HepG2 (cell line): ENCODE data around the gene PPP1R9A. TPM values are rescaled to one million over a fixed set of nuclear protein-coding genes. Genes with fewer than 3 reads are reported as not detected.
A peak's percentile ranks its signal among the peaks of the same experiment; 100 is the strongest.

Experiments
- DMAP1 ChIP-seq: IDR thresholded peaks from 2 replicates; pipeline ENCODE4 v1.6.1; 2016
- GMEB1 ChIP-seq: sonication (generic); formaldehyde crosslinking; IDR thresholded peaks from 2 replicates; pipeline ENCODE4 v1.5.1; 2020; ENCODE audit warnings: missing genetic modification reagents, mild to moderate bottlenecking, borderline replicate concordance
- HCFC1 ChIP-seq: fragments of 150-350 bp; IDR thresholded peaks from 2 replicates; pipeline ENCODE4 v1.6.1; 2014; ENCODE audit warnings: low read depth, low read length
- KAT8 ChIP-seq: IDR thresholded peaks from 2 replicates; pipeline ENCODE4 v1.6.1; 2016; ENCODE audit warnings: missing genetic modification reagents, missing compliant biosample characterization
- MAFK ChIP-seq, 2 experiments: IDR thresholded peaks in 1 of 2; conservative IDR thresholded peaks in 1 of 2; 2 replicates each; pipeline ENCODE4 v1.6.1; 2011; ENCODE audit warnings: improper control_type of control experiment in 2 of 2, low read length in 2 of 2
- MTF1 ChIP-seq: sonication (generic); formaldehyde crosslinking; IDR thresholded peaks from 2 replicates; pipeline ENCODE4 v1.5.0; 2020; ENCODE audit warnings: missing genetic modification reagents
- MTF2 ChIP-seq: sonication (generic); formaldehyde crosslinking; IDR thresholded peaks from 2 replicates; pipeline ENCODE4 v1.5.0; 2020; ENCODE audit warnings: missing genetic modification reagents, borderline replicate concordance
- NBN ChIP-seq: fragments of 450-650 bp; conservative IDR thresholded peaks from 2 replicates; pipeline ENCODE4 v1.6.1; 2017
- NKX3-1 ChIP-seq: sonication (generic); formaldehyde crosslinking; IDR thresholded peaks from 2 replicates; pipeline ENCODE4 v1.5.0; 2020; ENCODE audit warnings: missing genetic modification reagents
- NPAS2 ChIP-seq: sonication (generic); formaldehyde crosslinking; IDR thresholded peaks from 2 replicates; pipeline ENCODE4 v1.8.0; 2022; ENCODE audit warnings: mild to moderate bottlenecking, missing genetic modification reagents, borderline replicate concordance
- PAF1 ChIP-seq: IDR thresholded peaks from 2 replicates; pipeline ENCODE4 v1.6.1; 2016; ENCODE audit warnings: missing genetic modification reagents, missing compliant biosample characterization
- RARG ChIP-seq: sonication (generic); formaldehyde crosslinking; IDR thresholded peaks from 2 replicates; pipeline ENCODE4 v1.4.0; 2020; ENCODE audit warnings: low read depth, mild to moderate bottlenecking, missing genetic modification reagents
- RNF219 ChIP-seq: sonication (generic); formaldehyde crosslinking; IDR thresholded peaks from 2 replicates; pipeline ENCODE4 v1.5.0; 2020; ENCODE audit warnings: mild to moderate bottlenecking, missing genetic modification reagents
- STAG1 ChIP-seq: sonication (generic); formaldehyde crosslinking; IDR thresholded peaks from 2 replicates; pipeline ENCODE4 v1.4.0; 2020; ENCODE audit warnings: missing genetic modification reagents
- TRAFD1 ChIP-seq: sonication (generic); formaldehyde crosslinking; IDR thresholded peaks from 2 replicates; pipeline ENCODE4 v1.5.1; 2020; ENCODE audit warnings: missing genetic modification reagents, mild to moderate bottlenecking, borderline replicate concordance
- ZFY ChIP-seq: sonication (generic); formaldehyde crosslinking; IDR thresholded peaks from 2 replicates; pipeline ENCODE4 v1.4.0; 2020; ENCODE audit warnings: missing genetic modification reagents
- ZNF253 ChIP-seq: sonication (generic); formaldehyde crosslinking; IDR thresholded peaks from 2 replicates; pipeline ENCODE4 v1.8.0; 2022; ENCODE audit warnings: mild to moderate bottlenecking, missing genetic modification reagents, borderline replicate concordance
- ZNF788 ChIP-seq: sonication (generic); formaldehyde crosslinking; IDR thresholded peaks from 2 replicates; pipeline ENCODE4 v1.5.0; 2020; ENCODE audit warnings: mild to moderate bottlenecking, missing genetic modification reagents, borderline replicate concordance
- ZSCAN31 ChIP-seq: sonication (generic); formaldehyde crosslinking; IDR thresholded peaks from 2 replicates; pipeline ENCODE4 v1.5.0; 2020; ENCODE audit warnings: low read depth, mild to moderate bottlenecking, missing genetic modification reagents
- polyA plus RNA-seq, 8 experiments: library from polyadenylated mRNA; depleted of rRNA in 3 of 8; stranded (reverse) in 7 of 8; unstranded in 1 of 8; fragments of >200 nt; fragmentation: Illumina TruSeq in 4 of 8; extraction: Trizol in 4 of 8; gene quantifications; 2 replicates each; pipeline versions ENCODE4 v1.2.1 to v1.2.3, GENCODE V29; 2011 to 2016; ENCODE audit warnings: low read depth in 4 of 8, missing spikeins in 1 of 8, mixed read lengths in 1 of 8; ENCODE audit not compliant: insufficient read depth in 1 of 8
- total RNA-seq, 5 experiments: library from RNA; depleted of rRNA; stranded (reverse); fragments of >200 nt; fragmentation: Illumina TruSeq; extraction: Trizol; gene quantifications; 2 replicates each; pipeline ENCODE4 v1.2.3, GENCODE V29; 2016; ENCODE audit warnings: low read depth in 1 of 5
- TF ChIP-seq, protein P1 (sequence below): fragments of 450-650 bp; IDR thresholded peaks from 2 replicates; pipeline ENCODE4 v1.6.1; 2016
- TF ChIP-seq, protein P2 (sequence below): sonication (generic); formaldehyde crosslinking; IDR thresholded peaks from 2 replicates; pipeline ENCODE4 v1.8.0; 2022; ENCODE audit warnings: mild to moderate bottlenecking, missing genetic modification reagents, borderline replicate concordance

The PPP1R9A gene
- total and polyA plus RNA-seq, 2 of the 13 experiments (the other 11 are each of a cell fraction or from before 2014, with no cell fraction given) = 11.4 to 31.9 TPM

DNA sequence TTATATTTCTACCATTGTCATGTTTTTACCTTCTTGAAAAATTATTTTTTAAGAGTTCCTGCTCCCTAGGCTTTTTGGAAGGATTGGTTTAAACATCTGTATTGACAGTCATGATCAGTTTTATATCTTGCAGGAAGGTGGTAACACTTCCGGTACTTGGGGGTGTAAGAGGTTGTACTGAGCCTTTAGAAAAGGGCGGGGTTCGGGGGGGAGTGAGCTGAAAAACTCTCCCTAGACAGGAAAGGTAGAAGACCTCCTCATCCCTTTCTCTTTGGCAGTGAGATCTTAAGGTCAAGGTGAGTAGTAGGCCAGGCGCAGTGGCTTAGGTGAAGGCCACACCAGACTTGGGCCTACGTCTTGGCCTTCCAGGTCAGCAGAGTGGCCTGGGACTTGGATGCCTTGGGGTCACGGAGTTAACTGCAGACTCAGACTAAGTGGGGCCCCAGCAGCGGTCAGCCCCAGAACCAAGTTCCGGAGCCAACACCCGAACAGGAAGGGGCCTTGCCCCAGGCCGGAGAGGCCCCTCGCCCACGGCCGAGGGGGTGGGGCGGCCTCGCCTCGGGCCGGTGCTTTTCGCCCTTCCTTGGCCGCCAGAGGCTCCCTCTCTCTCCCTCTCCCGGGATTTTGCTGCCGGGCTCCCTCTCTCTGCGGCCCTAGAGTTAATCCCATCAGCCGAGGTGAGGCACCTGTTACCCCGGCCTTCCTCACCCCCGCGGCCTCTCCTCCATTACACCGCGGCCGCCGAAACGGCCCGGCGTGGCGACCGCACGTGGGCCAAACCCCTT is at the start of gene PPP1R9A (continued):
- TF ChIP-seq TRAFD1 (CRISPR knock-in tag) (no peak), RNF219 (CRISPR knock-in tag) (peak; percentile 86; the same call in 1 of the 2 replicates), KAT8 (CRISPR knock-in tag) (peak; percentile 54), ZFY (CRISPR knock-in tag) (peak; percentile 96), MTF1 (CRISPR knock-in tag) (no peak), ZNF788 (CRISPR knock-in tag) (peak; percentile 45; the same call in 1 of the 2 replicates), ZNF253 (CRISPR knock-in tag) (0 out of 2 replicates have a peak, but pooled peaks have one; percentile 71), MAFK (conservative IDR thresholded peaks at IDR 0.05 in 1 of 2, IDR thresholded peaks at IDR 0.05 in 1 of 2; ENCODE audit: low read length in 2 of 2) (no peak), PAF1 (no peak), MTF2 (CRISPR knock-in tag) (peak; percentile 35; the same call in 1 of the 2 replicates), ZSCAN31 (0 out of 2 replicates have a peak, but pooled peaks have one; percentile 53), NKX3-1 (no peak), RARG (CRISPR knock-in tag) (no peak), HCFC1 (no peak), STAG1 (CRISPR knock-in tag) (peak; percentile 52), GMEB1 (CRISPR knock-in tag) (peak; percentile 39; the same call in 1 of the 2 replicates), NPAS2 (CRISPR knock-in tag) (no peak), NBN (no peak), DMAP1 (peak; percentile 45; the same call in 1 of the 2 replicates)
- TF ChIP-seq, protein P1, sequence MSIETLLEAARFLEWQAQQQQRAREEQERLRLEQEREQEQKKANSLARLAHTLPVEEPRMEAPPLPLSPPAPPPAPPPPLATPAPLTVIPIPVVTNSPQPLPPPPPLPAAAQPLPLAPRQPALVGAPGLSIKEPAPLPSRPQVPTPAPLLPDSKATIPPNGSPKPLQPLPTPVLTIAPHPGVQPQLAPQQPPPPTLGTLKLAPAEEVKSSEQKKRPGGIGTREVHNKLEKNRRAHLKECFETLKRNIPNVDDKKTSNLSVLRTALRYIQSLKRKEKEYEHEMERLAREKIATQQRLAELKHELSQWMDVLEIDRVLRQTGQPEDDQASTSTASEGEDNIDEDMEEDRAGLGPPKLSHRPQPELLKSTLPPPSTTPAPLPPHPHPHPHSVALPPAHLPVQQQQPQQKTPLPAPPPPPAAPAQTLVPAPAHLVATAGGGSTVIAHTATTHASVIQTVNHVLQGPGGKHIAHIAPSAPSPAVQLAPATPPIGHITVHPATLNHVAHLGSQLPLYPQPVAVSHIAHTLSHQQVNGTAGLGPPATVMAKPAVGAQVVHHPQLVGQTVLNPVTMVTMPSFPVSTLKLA = no peak
- TF ChIP-seq, protein P2, sequence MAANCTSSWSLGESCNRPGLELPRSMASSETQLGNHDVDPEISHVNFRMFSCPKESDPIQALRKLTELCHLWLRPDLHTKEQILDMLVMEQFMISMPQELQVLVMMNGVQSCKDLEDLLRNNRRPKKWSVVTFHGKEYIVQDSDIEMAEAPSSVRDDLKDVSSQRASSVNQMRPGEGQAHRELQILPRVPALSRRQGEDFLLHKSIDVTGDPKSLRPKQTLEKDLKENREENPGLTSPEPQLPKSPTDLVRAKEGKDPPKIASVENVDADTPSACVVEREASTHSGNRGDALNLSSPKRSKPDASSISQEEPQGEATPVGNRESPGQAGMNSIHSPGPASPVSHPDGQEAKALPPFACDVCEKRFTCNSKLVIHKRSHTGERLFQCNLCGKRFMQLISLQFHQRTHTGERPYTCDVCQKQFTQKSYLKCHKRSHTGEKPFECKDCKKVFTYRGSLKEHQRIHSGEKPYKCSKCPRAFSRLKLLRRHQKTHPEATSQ = no peak
